Aorta (tissue), 5 donors: Measurements from ENCODE around the gene NRG3. TPM values are rescaled to one million over a fixed set of nuclear protein-coding genes. Genes with fewer than 3 reads are reported as not detected.

Experiments
- ATAC-seq: fragments of 200-7000 bp; cut with Tn5 transposase; one replicate; pipeline ENCODE4 v1.9.1; 2022; ENCODE audit warnings: moderate library complexity; ENCODE audit not compliant: low FRiP score
- DNase-seq, 2 donors: peaks; one replicate each; pipeline ENCODE4 v3.0.0-alpha.2; 2020
- H3K27ac ChIP-seq, 2 donors: one replicate each; pipeline ENCODE4 v1.5.1; 2013; ENCODE audit warnings: low read length in 2 of 2, mild to moderate bottlenecking in 2 of 2, moderate library complexity in 2 of 2, control low read depth in 1 of 2, inconsistent platforms in 1 of 2, low read depth in 1 of 2
- H3K27me3 ChIP-seq, 2 donors: one replicate each; pipeline ENCODE4 v1.6.1; 2013; ENCODE audit warnings: control low read depth in 1 of 2, low read length in 1 of 2, mild to moderate bottlenecking in 1 of 2, moderate library complexity in 1 of 2; ENCODE audit not compliant: insufficient read depth in 2 of 2, control insufficient read depth in 1 of 2
- H3K36me3 ChIP-seq, 2 donors: one replicate each; pipeline ENCODE4 v1.6.1; 2013; ENCODE audit warnings: control low read depth in 1 of 2, low read length in 1 of 2, mild to moderate bottlenecking in 1 of 2; ENCODE audit not compliant: insufficient read depth in 2 of 2, control insufficient read depth in 1 of 2
- H3K4me1 ChIP-seq, 2 donors: one replicate each; pipeline ENCODE4 v1.6.1; 2013; ENCODE audit warnings: low read length in 2 of 2, control low read depth in 1 of 2, mild to moderate bottlenecking in 1 of 2, moderate library complexity in 1 of 2; ENCODE audit not compliant: insufficient read depth in 2 of 2, control insufficient read depth in 1 of 2
- H3K4me3 ChIP-seq, 2 donors: one replicate each; pipeline ENCODE4 v1.5.1; 2013; ENCODE audit warnings: low read length in 2 of 2, control low read depth in 1 of 2, mild to moderate bottlenecking in 1 of 2
- H3K9me3 ChIP-seq: one replicate; pipeline ENCODE4 v1.6.1; 2013; ENCODE audit warnings: mild to moderate bottlenecking, low read length; ENCODE audit not compliant: control insufficient read depth
- WGBS, 2 donors: extraction: QIAGEN DNeasy Blood & Tissue Kit; methylation state at CpG; one replicate each; pipeline ENCODE4 v1.1.7; 2013; 5-methylcytosine and 5-hydroxymethylcytosine counted together
- intact Hi-C, 2 donors: fragments of 100-400 bp; cut with DNase I; formaldehyde crosslinking; loops; one replicate each; pipeline versions ENCODE4 v1.14.2 to v1.15.0; 2022
- polyA plus RNA-seq, 2 donors: library from polyadenylated mRNA; stranded (reverse); fragments of 200-250 nt; gene quantifications; one replicate each; pipeline ENCODE4 v1.2.3, GENCODE V29; 2013
- total RNA-seq, 2 donors: library from RNA; stranded (reverse); fragmentation: NEBNext Ultra II Directional; extraction: Animal tissue kit (Norgen Biotek cat#: 25700); gene quantifications; one replicate each; pipeline ENCODE4 v1.2.1, GENCODE V29; 2021
- donor health status: healthy with polysubstance abuse.
- donor health status: Bipolar disorder and iron deficiency.
- donor health status: DM: no; HTN: no; CAD: no.
- donor health status: DM: no; HTN: no; CAD: no.
- donor health status: DM: yes; HTN: yes; CAD: no.

The NRG3 gene
- total and polyA plus RNA-seq, 4 donors, result 0.50 to 1.1 (median 0.84) TPM

DNA sequence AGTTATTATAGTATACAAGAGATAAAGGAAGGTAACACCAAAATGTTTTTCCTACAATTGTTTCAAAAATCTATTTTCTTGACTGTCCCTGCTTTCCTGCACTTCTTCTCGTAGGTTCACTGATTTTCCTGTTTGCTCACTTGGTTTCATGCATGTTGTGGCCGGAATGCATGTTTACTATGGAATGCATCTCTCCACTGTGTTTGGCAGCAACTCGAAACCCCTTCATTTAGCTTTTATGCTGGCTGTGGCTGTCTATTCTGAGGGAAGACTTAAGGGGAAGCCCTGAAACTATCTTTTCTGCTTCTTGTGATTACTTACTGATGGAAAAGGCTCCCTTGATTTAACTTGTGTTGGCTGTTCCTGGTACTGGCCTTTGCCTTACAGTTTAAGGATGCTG, 120.3 kb downstream of the NRG3 start:
- no peaks in the 10 kb centered on the region for H3K27me3 ChIP-seq
- H3K36me3 ChIP-seq, result no peaks in the 10 kb centered on the region
- no peak overlapping the region for H3K27ac ChIP-seq
- H3K9me3 ChIP-seq, result peaks cover 1% of the 10 kb centered on the region
- ATAC-seq, result no peak
- DNase-seq, result no peak
- H3K4me1 ChIP-seq, result no peaks in the 10 kb centered on the region
- WGBS, 2 donors, result 69 to 71% methylated on average over 3 of the region's 3 CpGs
- no peak overlapping the region for H3K4me3 ChIP-seq
- intact Hi-C loops, result no loop called here

DNA sequence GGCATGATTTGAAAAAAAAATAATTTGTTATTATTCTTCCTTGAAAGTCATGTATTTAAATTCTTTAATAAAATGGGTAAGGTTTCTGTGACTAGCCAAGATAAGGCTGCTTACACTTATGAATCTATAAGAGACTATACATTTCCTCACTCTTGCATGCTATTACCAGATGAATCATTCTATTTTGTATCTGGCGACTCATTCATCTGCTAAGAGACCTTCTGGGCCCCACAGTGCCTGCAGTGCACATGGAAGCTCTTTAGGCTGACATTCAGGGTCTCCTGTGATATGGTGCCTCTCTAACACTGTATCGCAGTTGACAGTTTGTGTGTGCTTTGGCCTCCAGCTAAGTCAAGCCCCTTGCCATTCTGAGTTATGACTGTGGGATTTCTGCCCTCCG, 121.9 kb downstream of the NRG3 start:
- no peak for ATAC-seq
- no peaks in the 10 kb centered on the region for H3K36me3 ChIP-seq
- intact Hi-C loops, result no loop called here

DNA sequence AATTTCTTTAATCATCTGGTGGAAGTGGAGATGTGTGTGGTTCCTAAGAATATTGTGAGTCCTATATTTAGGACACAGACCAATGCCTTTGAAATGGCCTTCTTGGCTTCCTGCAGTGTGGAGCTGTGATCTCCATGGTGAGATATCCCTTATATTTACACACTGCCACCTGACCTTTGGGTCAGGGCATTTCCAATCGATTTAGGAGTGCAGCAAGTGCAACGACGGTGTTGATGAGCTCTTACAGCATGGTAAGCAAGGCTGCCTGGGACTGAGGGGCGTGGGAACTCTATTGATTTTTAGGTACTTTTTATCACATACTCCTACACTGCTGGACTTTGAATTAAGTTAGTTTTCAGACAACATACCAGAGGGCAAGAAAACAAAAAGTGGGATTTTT, 146.0 kb downstream of the NRG3 start:
- no peak overlapping the region for H3K4me3 ChIP-seq
- intact Hi-C loops, result no loop called here
- no peak overlapping the region for H3K27ac ChIP-seq
- WGBS, 2 donors, result 66 to 67% methylated on average over 4 of the region's 4 CpGs
- H3K36me3 ChIP-seq, result no peaks in the 10 kb centered on the region
- no peaks in the 10 kb centered on the region for H3K9me3 ChIP-seq
- no peaks in the 10 kb centered on the region for H3K27me3 ChIP-seq
- no peaks in the 10 kb centered on the region for H3K4me1 ChIP-seq
- ATAC-seq, result no peak
- DNase-seq, result no peak

More for the DNA sequence above, 121.9 kb downstream of the NRG3 start:
- DNase-seq, result no peak
- Histone ChIP-seq H3K27ac (no peak overlapping the region), H3K27me3 (no peaks in the 10 kb centered on the region), H3K9me3 (peaks cover 1% of the 10 kb centered on the region), H3K4me1 (no peaks in the 10 kb centered on the region), H3K4me3 (no peak overlapping the region)
- WGBS, 2 donors, result 78 to 81% methylated on average over 3 of the region's 3 CpGs

DNA sequence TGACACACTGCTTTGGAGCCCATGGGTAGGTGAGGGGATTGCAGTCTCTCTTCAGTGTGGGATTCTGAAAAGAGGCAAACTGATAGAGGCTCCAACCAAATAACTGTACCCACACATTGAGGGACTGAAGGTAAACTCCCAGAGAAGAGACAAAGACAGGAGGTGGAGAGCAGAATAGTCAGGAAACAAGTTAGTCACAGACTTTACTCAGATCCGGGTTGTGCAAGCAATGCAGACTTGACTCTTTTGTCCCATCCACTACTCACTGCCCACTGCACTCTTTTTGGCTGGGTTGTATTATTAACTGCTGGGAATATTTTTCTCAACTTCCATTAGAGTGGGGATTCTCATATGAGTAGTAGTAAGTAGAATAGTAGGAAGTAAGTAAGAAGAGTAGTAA, 152.7 kb downstream of the NRG3 start:
- Histone ChIP-seq H3K36me3 (no peaks in the 10 kb centered on the region), H3K4me1 (no peaks in the 10 kb centered on the region), H3K4me3 (no peak overlapping the region), H3K27ac (no peak overlapping the region), H3K27me3 (no peaks in the 10 kb centered on the region), H3K9me3 (no peaks in the 10 kb centered on the region)
- no peak for ATAC-seq
- intact Hi-C loops, result no loop called here
- DNase-seq, result no peak
- 82 to 100% methylated on average over 1 of the region's 1 CpG for WGBS, 2 donors

- H3K9me3 ChIP-seq, result peaks cover 2% of the 10 kb centered on the region
- H3K36me3 ChIP-seq, result no peaks in the 10 kb centered on the region
- no peak overlapping the region for H3K27ac ChIP-seq
- intact Hi-C loops, result no loop called here
- no peak overlapping the region for H3K4me3 ChIP-seq
- ATAC-seq, result no peak
- H3K27me3 ChIP-seq, result peaks cover 0 to 2% of the 10 kb centered on the region in 2 donors
- peak in 1 of 2 donors; percentile 23 for DNase-seq
- peaks cover 0 to 2% of the 10 kb centered on the region in 2 donors for H3K4me1 ChIP-seq
Measured at GRCh38 chr10:82037076-82037475, 162.1 kb downstream of the NRG3 start.

DNA sequence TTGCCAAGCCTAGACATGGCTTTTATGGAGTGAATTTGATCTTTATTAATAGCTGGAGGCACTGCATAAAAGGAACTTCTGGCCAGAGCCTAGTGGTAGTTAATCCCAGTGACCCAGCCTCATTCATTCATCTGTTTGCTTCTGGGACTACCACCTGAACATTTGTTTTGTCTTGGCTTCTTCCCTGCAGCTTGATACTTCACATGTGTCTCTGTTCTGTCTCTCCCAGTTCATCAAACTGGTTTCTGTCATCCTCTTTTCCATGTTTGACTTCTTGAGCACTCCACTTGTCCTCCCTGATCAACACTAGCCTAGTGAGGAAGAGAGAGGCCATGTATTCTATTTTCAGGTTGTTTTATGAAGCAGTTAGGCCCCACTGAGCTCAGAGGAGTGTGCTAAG, 163.6 kb downstream of the NRG3 start:
- DNase-seq, result no peak
- Histone ChIP-seq H3K9me3 (peaks cover 2% of the 10 kb centered on the region), H3K4me1 (peaks cover 0 to 2% of the 10 kb centered on the region in 2 donors), H3K4me3 (no peak overlapping the region), H3K27ac (no peak overlapping the region), H3K27me3 (peaks cover 0 to 2% of the 10 kb centered on the region in 2 donors), H3K36me3 (no peaks in the 10 kb centered on the region)
- intact Hi-C loops, result no loop called here
- ATAC-seq, result no peak

- intact Hi-C loops, result no loop called here
- no peak overlapping the region for H3K27ac ChIP-seq
- ATAC-seq, result no peak
- peaks cover 0 to 2% of the 10 kb centered on the region in 2 donors for H3K4me1 ChIP-seq
- no peak overlapping the region for H3K4me3 ChIP-seq
- H3K36me3 ChIP-seq, result no peaks in the 10 kb centered on the region
- DNase-seq, result no peak
- peaks cover 2% of the 10 kb centered on the region for H3K9me3 ChIP-seq
- H3K27me3 ChIP-seq, result peaks cover 0 to 2% of the 10 kb centered on the region in 2 donors
- 95 to 100% methylated on average over 1 of the region's 1 CpG for WGBS, 2 donors
Measured at GRCh38 chr10:82040336-82040735, 165.3 kb downstream of the NRG3 start.

- H3K27me3 ChIP-seq, result peaks cover 0 to 2% of the 10 kb centered on the region in 2 donors
- ATAC-seq, result no peak
- peaks cover 0 to 2% of the 10 kb centered on the region in 2 donors for H3K4me1 ChIP-seq
- intact Hi-C loops, result no loop called here
- no peak for DNase-seq
- peaks cover 2% of the 10 kb centered on the region for H3K9me3 ChIP-seq
- H3K36me3 ChIP-seq, result no peaks in the 10 kb centered on the region
- no peak overlapping the region for H3K4me3 ChIP-seq
- WGBS, 2 donors, result 85 to 91% methylated on average over 2 of the region's 2 CpGs
- H3K27ac ChIP-seq, result no peak overlapping the region
Measured at GRCh38 chr10:82041018-82041417, 166.0 kb downstream of the NRG3 start.

DNA sequence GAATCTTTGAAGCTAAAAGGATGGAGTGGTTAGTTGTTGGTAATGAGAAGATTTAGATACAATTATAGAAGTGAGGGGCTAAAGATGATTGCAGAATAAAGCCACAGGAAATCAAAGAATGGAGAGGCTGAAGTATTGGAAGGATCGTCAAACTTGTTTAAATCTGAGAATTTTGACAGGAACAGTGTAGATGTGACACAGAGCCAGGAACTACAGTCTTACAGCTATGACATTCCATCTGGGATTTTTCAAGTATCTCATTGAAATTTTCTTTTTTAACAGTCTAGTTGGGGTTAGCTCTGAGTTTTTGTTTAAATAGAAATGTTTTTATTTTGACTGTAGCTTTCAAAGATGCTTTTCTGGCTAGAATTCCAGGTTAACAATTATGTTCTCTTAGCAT, 181.4 kb downstream of the NRG3 start:
- DNase-seq (no peak), ATAC-seq (no peak)
- no peak overlapping the region for H3K27ac ChIP-seq
- H3K36me3 ChIP-seq, result no peaks in the 10 kb centered on the region
- intact Hi-C loops, result no loop called here
- WGBS, 2 donors, result 54 to 81% methylated on average over 1 of the region's 1 CpG
- H3K27me3 ChIP-seq, result no peaks in the 10 kb centered on the region
- H3K9me3 ChIP-seq, result no peaks in the 10 kb centered on the region
- no peaks in the 10 kb centered on the region for H3K4me1 ChIP-seq
- no peak overlapping the region for H3K4me3 ChIP-seq
